Psoas muscle (tissue), 8 donors: ENCODE measurements around the gene KCTD17. TPM values are rescaled to one million over a fixed set of nuclear protein-coding genes. Genes with fewer than 3 reads are reported as not detected.

ENCODE experiments used
- ATAC-seq, 4 donors: fragments of 200-7000 bp; cut with Tn5 transposase; one replicate each; pipeline ENCODE4 v1.9.1; 2020; ENCODE audit warnings: moderate library complexity in 3 of 4, mild to moderate bottlenecking in 2 of 4
- DNase-seq, 2 donors: peaks; one replicate each; pipeline ENCODE4 v3.0.0-alpha.2; 2020
- H3K27ac ChIP-seq: fragments of 200-600 bp; one replicate; pipeline ENCODE4 v1.8.0; 2022
- H3K27me3 ChIP-seq, 3 donors: fragments of 200-600 bp in 1 of 3; one replicate each; pipeline versions ENCODE4 v1.6.1 to v1.8.0; 2013 to 2022; ENCODE audit warnings: low read length in 2 of 3, mild to moderate bottlenecking in 2 of 3, moderate library complexity in 1 of 3; ENCODE audit not compliant: insufficient read depth in 3 of 3
- H3K36me3 ChIP-seq, 2 donors: fragments of 200-600 bp in 1 of 2; one replicate each; pipeline versions ENCODE4 v1.6.1 to v1.8.0; 2013 to 2022; ENCODE audit warnings: low read depth in 1 of 2, mild to moderate bottlenecking in 1 of 2, moderate library complexity in 1 of 2; ENCODE audit not compliant: insufficient read depth in 1 of 2
- H3K4me1 ChIP-seq: fragments of 200-600 bp; one replicate; pipeline ENCODE4 v1.8.0; 2022
- H3K4me3 ChIP-seq: fragments of 200-600 bp; one replicate; pipeline ENCODE4 v1.8.0; 2022; ENCODE audit warnings: mild to moderate bottlenecking
- H3K9me3 ChIP-seq: fragments of 200-600 bp; one replicate; pipeline ENCODE4 v1.8.0; 2022
- CTCF ChIP-seq: fragments of 200-600 bp; IDR thresholded peaks from one replicate; pipeline ENCODE4 v1.8.0; 2022; ENCODE audit warnings: antibody characterized with exemption
- WGBS, 3 donors: extraction: QIAGEN DNeasy Blood & Tissue Kit; methylation state at CpG; one replicate each; pipeline versions ENCODE4 v1.1.6 to v1.1.7; 2013; 5-methylcytosine and 5-hydroxymethylcytosine counted together
- intact Hi-C, 2 donors: fragments of 100-400 bp; cut with DNase I; formaldehyde crosslinking; loops; one replicate each; pipeline versions ENCODE4 v1.11.0 to v1.14.2; 2022
- polyA plus RNA-seq, 3 donors: library from polyadenylated mRNA; stranded (reverse); fragments of 200-250 nt; gene quantifications; one replicate each; pipeline ENCODE4 v1.2.3, GENCODE V29; 2013
- total RNA-seq, 4 donors: library from RNA; stranded (reverse); fragmentation: NEBNext Ultra II Directional in 2 of 4; extraction: Animal tissue kit (Norgen Biotek cat#: 25700) in 2 of 4; gene quantifications; one replicate each; pipeline versions ENCODE4 v1.2.1 to v1.2.4, GENCODE V29; 2021 to 2023
- donor health status: healthy with polysubstance abuse.
- donor health status: DM: no; HTN: no; CAD: no; lungs with moderate emphysema.
- donor health status: Bipolar disorder and iron deficiency.
- donor health status: healthy.
- donor health status: DM: yes; HTN: yes; CAD: no.
- donor health status: DM: no; HTN: no; CAD: no.
- donor health status: DM: no; HTN: no; CAD: no.
- donor health status: DM: yes; HTN: yes; CAD: no.

The KCTD17 gene
- total and polyA plus RNA-seq, 7 donors, result 1.5 to 3.4 (median 1.8) TPM

GRCh38 chr22:37065961-37066360 is 14.4 kb downstream of the KCTD17 start:
- ATAC-seq (no peak), DNase-seq (no peak)
- Histone ChIP-seq H3K27me3 (peaks cover 0 to 52% (median 10%) of the 10 kb centered on the region in 3 donors), H3K4me3 (no peak overlapping the region), H3K9me3 (no peaks in the 10 kb centered on the region), H3K4me1 (no peaks in the 10 kb centered on the region), H3K27ac (no peak overlapping the region), H3K36me3 (no peaks in the 10 kb centered on the region)
- no peak for TF ChIP-seq CTCF
- intact Hi-C loops, result no loop called here
- WGBS, 3 donors, result 74 to 86% (median 79%) methylated on average over 9 of the region's 9 CpGs

GRCh38 chr22:37067428-37067827 is 15.9 kb downstream of the KCTD17 start:
- intact Hi-C loops, result no loop called here
- ATAC-seq (no peak), DNase-seq (no peak)
- Histone ChIP-seq H3K4me1 (no peaks in the 10 kb centered on the region), H3K27me3 (peaks cover 0 to 48% (median 10%) of the 10 kb centered on the region in 3 donors), H3K4me3 (no peak overlapping the region), H3K9me3 (no peaks in the 10 kb centered on the region), H3K27ac (no peak overlapping the region), H3K36me3 (no peaks in the 10 kb centered on the region)
- 70 to 78% (median 72%) methylated on average over 10 of the region's 10 CpGs for WGBS, 3 donors
- TF ChIP-seq CTCF, result no peak

DNA sequence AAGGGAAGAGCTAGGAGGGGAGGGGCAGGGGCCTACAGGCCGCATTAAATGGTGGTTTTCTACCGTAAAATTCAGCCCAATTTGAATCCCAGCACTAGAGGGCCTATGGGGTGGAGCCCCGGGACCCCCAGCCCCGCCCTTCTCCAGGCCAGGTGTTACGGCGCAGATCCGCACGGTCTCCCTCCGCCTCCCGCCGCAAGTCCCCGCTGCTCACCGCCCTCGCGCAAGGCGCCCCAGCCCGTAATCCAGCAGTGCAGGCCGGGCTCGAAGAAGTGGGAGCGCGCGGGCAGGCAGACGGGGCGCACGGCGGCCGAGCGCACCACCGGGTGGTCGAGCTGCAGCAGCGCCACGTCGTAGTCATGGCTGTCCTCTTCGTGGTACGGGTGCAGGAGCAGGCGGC is 17.3 kb downstream of the KCTD17 start:
- no peaks in the 10 kb centered on the region for H3K9me3 ChIP-seq
- H3K27ac ChIP-seq, result no peak overlapping the region
- ATAC-seq (no peak), DNase-seq (no peak)
- H3K4me3 ChIP-seq, result no peak overlapping the region
- intact Hi-C loops, result no loop called here
- no peak for TF ChIP-seq CTCF
- H3K27me3 ChIP-seq, result peaks cover 0 to 50% (median 11%) of the 10 kb centered on the region in 3 donors
- H3K36me3 ChIP-seq, result no peaks in the 10 kb centered on the region
- H3K4me1 ChIP-seq, result no peaks in the 10 kb centered on the region
- WGBS, 3 donors, result 0 to 5% (median 3%) methylated on average over 17 to 36 of the region's 36 CpGs

GRCh38 chr22:37069319-37069718 is 17.8 kb downstream of the KCTD17 start:
- Histone ChIP-seq H3K4me1 (no peaks in the 10 kb centered on the region), H3K27me3 (peaks cover 0 to 54% (median 8%) of the 10 kb centered on the region in 3 donors), H3K27ac (no peak overlapping the region), H3K4me3 (no peak overlapping the region), H3K36me3 (no peaks in the 10 kb centered on the region), H3K9me3 (no peaks in the 10 kb centered on the region)
- no peak for DNase-seq
- 14 to 24% (median 21%) methylated on average over 7 to 11 of the region's 11 CpGs for WGBS, 3 donors
- no peak for TF ChIP-seq CTCF
- ATAC-seq, result no peak
- intact Hi-C loops, result no loop called here

DNA sequence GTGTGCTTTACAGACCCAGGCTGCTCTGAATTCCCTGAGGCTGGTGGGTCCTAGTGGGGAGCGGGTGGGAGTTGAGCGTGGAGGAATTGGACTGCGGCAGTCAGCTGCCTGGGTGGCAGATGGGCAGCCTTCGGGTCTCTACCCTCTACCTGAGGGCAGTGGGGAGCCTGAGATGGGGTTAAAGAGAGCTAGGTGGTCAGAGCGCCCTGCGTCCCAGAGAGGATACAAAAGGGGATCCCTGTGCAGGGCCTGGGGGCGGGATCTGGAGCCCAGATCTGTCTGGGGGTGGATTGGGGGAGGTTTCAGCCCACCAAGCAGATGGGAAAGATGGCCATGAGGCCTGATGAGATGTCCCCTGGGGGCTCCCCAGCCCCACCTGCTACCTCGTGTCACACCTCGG is 18.2 kb downstream of the KCTD17 start:
- ATAC-seq, result no peak
- no peak overlapping the region for H3K4me3 ChIP-seq
- intact Hi-C loops, result no loop called here
- H3K36me3 ChIP-seq, result no peaks in the 10 kb centered on the region
- peaks cover 0 to 58% (median 8%) of the 10 kb centered on the region in 3 donors for H3K27me3 ChIP-seq
- no peak for DNase-seq
- no peaks in the 10 kb centered on the region for H3K9me3 ChIP-seq
- H3K27ac ChIP-seq, result no peak overlapping the region
- WGBS, 3 donors, result 62 to 65% (median 64%) methylated on average over 9 of the region's 9 CpGs
- no peak for TF ChIP-seq CTCF
- H3K4me1 ChIP-seq, result no peaks in the 10 kb centered on the region
